Brain microvascular endothelial cell (primary cell): ENCODE results near the gene LMCD1.

Experiments used
- DNase-seq: peaks from one replicate; pipeline ENCODE4 v3.0.0-alpha.2; 2020
- H3K27ac ChIP-seq: fragments of 250-450 bp; sonication (Bioruptor Pico); 2 replicates; pipeline ENCODE4 v1.5.1; 2020; ENCODE audit warnings: mild to moderate bottlenecking, moderate library complexity
- H3K27me3 ChIP-seq: fragments of 250-450 bp; sonication (Bioruptor Pico); replicated peaks from 2 replicates; pipeline ENCODE4 v1.5.1; 2020; ENCODE audit warnings: mild to moderate bottlenecking
- H3K36me3 ChIP-seq: fragments of 250-450 bp; sonication (Bioruptor Pico); replicated peaks from 2 replicates; pipeline ENCODE4 v1.5.1; 2020; ENCODE audit warnings: mild to moderate bottlenecking
- H3K4me3 ChIP-seq: 2 replicates; pipeline ENCODE4 v1.5.1; 2011; ENCODE audit warnings: low read depth, mild to moderate bottlenecking, control low read depth, low read length, moderate library complexity
- in situ Hi-C: cut with HindIII; loops from 2 replicates; pipeline ENCODE4 v1.10.0; 2017; ENCODE audit warnings: low sequenced_read_pairs, low pct_ligation_motif_present
- TF ChIP-seq, protein P1 (sequence below): IDR thresholded peaks from 2 replicates; pipeline ENCODE4 v1.5.1; 2011; ENCODE audit warnings: low read depth, mild to moderate bottlenecking, moderate library complexity, low read length, control low read depth, inconsistent platforms; ENCODE audit errors: missing control alignments

LMCD1 gene

DNA sequence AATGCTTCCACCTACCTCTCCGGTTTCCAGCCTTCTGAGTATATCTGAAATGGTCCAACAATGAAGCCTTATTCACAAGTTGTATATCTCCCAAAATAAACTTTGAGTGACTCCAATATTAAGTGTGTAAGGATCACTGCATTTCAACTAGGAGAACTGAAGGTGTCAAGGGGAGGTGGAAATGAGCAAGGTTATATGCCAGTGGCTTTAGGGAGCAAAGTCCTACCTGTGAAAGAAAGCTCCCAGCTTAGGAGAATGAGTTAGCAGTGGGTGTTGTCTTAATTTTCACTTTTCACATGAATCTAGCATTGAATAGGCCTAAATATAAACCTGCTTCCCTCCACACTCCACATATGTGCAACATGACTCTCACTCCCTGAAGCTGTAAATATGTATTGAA is 29.0 kb downstream of the LMCD1 start:
- no peaks in the 10 kb centered on the region for H3K27me3 ChIP-seq
- DNase-seq: no peak
- no peak overlapping the region for H3K4me3 ChIP-seq
- H3K36me3 ChIP-seq: no peaks in the 10 kb centered on the region
- H3K27ac ChIP-seq: no peak overlapping the region
- TF ChIP-seq, protein P1, sequence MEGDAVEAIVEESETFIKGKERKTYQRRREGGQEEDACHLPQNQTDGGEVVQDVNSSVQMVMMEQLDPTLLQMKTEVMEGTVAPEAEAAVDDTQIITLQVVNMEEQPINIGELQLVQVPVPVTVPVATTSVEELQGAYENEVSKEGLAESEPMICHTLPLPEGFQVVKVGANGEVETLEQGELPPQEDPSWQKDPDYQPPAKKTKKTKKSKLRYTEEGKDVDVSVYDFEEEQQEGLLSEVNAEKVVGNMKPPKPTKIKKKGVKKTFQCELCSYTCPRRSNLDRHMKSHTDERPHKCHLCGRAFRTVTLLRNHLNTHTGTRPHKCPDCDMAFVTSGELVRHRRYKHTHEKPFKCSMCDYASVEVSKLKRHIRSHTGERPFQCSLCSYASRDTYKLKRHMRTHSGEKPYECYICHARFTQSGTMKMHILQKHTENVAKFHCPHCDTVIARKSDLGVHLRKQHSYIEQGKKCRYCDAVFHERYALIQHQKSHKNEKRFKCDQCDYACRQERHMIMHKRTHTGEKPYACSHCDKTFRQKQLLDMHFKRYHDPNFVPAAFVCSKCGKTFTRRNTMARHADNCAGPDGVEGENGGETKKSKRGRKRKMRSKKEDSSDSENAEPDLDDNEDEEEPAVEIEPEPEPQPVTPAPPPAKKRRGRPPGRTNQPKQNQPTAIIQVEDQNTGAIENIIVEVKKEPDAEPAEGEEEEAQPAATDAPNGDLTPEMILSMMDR: no peak
- in situ Hi-C loops: no loop called here

DNA sequence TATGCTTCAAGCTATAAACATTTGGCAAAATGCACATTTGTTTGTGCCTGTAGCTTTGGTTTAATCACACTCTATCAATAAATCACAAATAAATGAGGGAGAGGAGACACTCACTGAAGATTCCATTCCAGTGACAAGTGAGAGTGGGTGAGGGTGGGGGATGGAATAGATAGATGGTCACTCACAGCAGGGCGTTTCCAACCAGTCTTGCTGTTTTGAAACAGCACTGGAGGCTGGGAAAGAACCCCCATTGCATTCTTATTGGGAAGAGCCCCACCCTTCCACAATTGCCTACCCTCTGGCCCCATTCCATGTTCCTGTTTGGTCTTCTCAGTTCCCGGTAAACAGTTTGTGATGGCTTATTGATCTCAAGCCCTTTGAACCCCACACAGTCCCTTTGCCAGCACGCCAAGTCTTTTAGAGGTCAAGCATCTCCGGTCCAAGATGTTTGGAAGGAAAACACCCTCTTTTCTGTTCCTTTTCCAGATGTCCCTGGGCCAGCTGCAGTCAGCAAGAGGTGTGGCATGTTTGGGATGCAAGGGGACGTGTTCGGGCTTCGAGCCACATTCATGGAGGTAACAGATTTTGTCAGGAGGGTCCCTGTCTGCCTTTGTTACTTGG is 30.7 kb downstream of the LMCD1 start:
- H3K4me3 ChIP-seq: no peak overlapping the region
- TF ChIP-seq, protein P1: no peak
- H3K36me3 ChIP-seq: peaks cover 3% of the 10 kb centered on the region
- peak; percentile 66 for DNase-seq
- no peak overlapping the region for H3K27ac ChIP-seq
- H3K27me3 ChIP-seq: no peaks in the 10 kb centered on the region
- in situ Hi-C loops: no loop called here

DNA sequence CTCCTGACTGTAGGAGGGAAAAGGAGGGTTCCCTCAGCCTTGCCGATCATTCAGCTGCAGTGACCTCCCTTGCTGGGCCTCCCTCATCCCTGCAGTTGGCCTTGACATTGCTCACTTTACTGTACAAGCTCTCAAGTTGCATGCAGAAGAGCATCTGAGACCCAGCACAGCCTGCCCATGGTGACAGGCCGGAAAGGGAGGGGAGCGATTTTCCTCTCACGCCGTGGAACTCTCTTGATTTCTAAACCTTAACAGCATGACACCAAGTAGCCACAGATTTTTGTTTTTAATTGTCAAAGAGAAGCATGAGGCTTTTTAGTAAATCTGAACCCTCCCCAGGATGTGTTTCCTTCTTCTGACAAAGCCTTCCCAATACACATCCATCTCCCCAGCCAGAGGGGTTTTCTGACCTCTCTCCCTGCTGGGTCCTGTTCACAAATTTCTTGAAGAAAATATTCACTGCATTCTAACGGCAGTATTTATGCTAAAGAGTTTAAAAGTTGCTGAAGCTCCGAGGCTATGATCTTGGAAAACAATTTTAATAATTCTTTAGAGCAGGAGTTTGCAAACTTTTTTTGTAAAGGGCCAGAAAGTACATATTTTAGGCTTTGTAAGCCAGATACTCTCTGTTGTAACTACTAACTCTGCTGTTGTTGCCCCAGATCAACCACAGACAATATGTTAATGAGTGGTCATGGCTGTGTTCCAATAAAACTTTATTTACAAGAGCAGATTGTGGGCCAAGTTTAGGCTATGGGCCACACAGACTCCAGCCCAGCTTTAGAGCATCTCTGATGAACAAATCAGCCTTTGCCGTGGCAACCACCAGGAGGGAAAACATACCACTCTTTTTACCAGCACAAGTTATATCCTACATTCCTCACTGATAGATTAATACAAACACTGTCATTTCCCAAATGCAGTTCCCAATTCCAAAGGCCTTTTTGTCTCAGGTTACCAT is 34.8 kb downstream of the LMCD1 start:
- Histone ChIP-seq H3K27ac (no peak overlapping the region), H3K27me3 (no peaks in the 10 kb centered on the region), H3K4me3 (no peak overlapping the region), H3K36me3 (peaks cover 29% of the 10 kb centered on the region)
- TF ChIP-seq, protein P1: no peak
- DNase-seq: peak; percentile 70
- in situ Hi-C loops: no loop called here

DNA sequence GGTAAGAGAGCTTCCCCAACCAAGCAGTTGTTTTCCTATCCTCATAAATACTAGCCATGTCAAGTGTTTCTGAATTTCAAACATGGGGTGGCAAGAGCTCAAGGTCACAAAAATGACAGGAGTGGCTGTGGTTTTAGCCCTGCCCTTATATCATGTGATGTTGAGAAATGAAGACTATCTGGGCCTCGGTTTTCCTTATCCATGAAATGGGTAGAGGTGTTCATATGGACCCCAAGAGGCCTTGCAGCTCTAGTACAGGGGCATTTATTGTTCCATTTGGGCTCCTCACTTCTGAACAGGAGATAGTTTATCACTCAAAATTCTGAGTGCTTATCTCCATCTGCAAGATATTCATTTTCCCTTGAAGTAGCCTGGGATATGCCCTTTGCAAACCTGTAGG is 35.8 kb downstream of the LMCD1 start:
- DNase-seq: no peak
- in situ Hi-C loops: no loop called here
- TF ChIP-seq, protein P1: no peak
- Histone ChIP-seq H3K36me3 (peaks cover 31% of the 10 kb centered on the region), H3K27me3 (no peaks in the 10 kb centered on the region), H3K4me3 (no peak overlapping the region), H3K27ac (no peak overlapping the region)

DNA sequence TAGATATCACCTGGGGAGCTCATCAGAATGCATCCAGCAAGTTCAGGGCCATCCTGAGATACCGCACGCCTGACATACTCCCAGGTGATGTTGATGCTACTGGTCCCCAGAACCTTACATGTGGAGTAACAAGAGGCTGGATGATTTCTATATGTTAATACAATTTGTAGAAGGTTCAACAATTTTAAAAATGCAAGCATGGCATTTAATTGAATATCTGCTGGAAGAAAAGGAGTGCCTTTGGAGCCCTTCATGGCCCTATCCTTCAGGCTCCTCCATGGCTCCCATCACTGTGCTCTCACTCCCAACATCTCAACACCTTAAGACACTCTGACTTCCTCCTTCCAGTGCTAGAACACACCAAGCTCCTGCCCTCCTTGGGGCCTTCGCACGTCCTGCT is 36.6 kb downstream of the LMCD1 start:
- peak overlapping the region; percentile 76 for H3K27ac ChIP-seq
- in situ Hi-C loops: no loop called here
- no peaks in the 10 kb centered on the region for H3K27me3 ChIP-seq
- H3K4me3 ChIP-seq: no peak overlapping the region
- no peak for DNase-seq
- H3K36me3 ChIP-seq: peaks cover 34% of the 10 kb centered on the region
- TF ChIP-seq, protein P1: no peak
